Measurements from ENCODE around the gene SLC30A1. TPM values are rescaled to one million over a fixed set of nuclear protein-coding genes. Genes with fewer than 3 reads are reported as not detected.

Gene SLC30A1
- total RNA-seq, 1 donor from 2014 or later, result 7.1 TPM

DNA sequence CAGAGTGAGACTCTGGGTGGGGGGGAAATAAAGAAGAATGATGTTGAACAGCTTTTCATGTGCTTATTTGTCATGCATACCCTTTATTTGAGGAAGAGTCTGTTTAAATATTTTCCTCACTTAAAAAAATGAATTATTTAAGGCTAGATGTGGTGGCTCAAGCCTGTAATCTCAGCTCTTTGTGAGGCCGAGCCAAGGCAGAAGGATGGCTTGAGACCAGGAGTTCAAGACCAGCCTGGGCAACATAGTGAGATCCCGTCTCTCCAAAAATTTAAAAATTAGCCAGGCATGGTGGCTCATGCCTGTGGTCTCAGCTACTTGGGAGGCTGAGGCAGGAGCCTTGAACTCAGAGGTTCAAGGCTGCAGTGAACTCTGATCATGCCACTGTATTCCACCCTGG, 25.4 kb downstream of the SLC30A1 start:
- Histone ChIP-seq H3F3A (ENCODE audit: low read depth) (no peaks in the 10 kb centered on the region), H3K79me2 (ENCODE audit: low read depth) (no peaks in the 10 kb centered on the region), H3K9ac (no peak overlapping the region), H4K20me1 (ENCODE audit: low read depth) (no peaks in the 10 kb centered on the region), H3K27me3 (no peaks in the 10 kb centered on the region), H3K4me3 (no peak overlapping the region), H3K9me3 (ENCODE audit: low read depth) (no peaks in the 10 kb centered on the region), H3K27ac (no peak overlapping the region), H3K4me2 (no peak overlapping the region), H2AFZ (replicated peaks) (no peak overlapping the region), H3K4me1 (no peaks in the 10 kb centered on the region), H3K36me3 (no peaks in the 10 kb centered on the region)
- TF ChIP-seq, protein P1, sequence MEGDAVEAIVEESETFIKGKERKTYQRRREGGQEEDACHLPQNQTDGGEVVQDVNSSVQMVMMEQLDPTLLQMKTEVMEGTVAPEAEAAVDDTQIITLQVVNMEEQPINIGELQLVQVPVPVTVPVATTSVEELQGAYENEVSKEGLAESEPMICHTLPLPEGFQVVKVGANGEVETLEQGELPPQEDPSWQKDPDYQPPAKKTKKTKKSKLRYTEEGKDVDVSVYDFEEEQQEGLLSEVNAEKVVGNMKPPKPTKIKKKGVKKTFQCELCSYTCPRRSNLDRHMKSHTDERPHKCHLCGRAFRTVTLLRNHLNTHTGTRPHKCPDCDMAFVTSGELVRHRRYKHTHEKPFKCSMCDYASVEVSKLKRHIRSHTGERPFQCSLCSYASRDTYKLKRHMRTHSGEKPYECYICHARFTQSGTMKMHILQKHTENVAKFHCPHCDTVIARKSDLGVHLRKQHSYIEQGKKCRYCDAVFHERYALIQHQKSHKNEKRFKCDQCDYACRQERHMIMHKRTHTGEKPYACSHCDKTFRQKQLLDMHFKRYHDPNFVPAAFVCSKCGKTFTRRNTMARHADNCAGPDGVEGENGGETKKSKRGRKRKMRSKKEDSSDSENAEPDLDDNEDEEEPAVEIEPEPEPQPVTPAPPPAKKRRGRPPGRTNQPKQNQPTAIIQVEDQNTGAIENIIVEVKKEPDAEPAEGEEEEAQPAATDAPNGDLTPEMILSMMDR (IDR thresholded peaks at IDR 0.05), result no peak
- TF ChIP-seq EZH2phosphoT487 (IDR thresholded peaks at IDR 0.05), result no peak
- TF ChIP-seq EZH2 (IDR thresholded peaks at IDR 0.05), result no peak
- H3K27ac Mint-ChIP-seq, result no peak overlapping the region
- H3K9me3 Mint-ChIP-seq, result no peaks in the 10 kb centered on the region
- H3K27me3 Mint-ChIP-seq (ENCODE audit: insufficient read depth, low read depth), result no peaks in the 10 kb centered on the region
- no peaks in the 10 kb centered on the region for H3K36me3 Mint-ChIP-seq
- no peak for DNase-seq (ENCODE audit: low spot score)
- no peak overlapping the region for H3K4me3 Mint-ChIP-seq
- peaks cover 3% of the 10 kb centered on the region for H3K4me1 Mint-ChIP-seq

DNA sequence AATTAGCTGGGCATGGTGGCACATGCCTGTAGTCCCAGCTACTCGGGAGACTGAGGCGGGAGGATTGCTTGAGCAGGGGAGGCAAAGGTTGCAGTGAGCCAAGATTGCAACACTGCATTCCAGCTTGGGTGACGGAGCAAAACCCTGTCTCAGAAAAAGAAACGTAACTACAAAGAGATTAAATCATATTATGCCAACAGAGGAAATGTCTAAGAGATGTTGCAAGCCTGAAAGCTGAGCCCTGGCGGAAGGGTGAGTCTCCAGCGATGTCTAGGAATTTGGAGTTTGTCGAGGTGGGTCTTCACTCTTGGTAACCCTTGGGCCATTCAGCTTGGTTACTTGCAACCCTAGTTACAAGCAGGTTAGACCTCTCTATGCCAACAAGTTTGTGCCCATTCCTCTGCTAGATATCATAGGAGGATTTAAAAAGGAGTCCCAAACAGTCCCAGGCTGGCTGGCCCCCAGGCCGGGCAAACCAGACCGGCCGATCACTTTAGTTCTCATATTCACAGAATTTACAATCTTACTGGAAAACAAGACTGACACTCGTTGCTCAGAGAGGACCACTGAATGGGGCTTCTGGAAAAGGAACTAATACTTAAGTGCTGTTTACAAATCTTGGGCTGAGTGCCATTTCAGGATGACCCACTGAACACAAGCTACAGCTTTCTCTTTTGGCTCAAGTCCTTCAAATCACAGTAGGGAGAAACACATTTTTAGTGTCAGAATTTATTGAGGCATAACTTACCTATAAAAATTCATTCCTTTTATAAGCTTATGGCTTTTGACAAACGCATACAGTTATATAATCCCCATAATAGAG, 27.1 kb downstream of the SLC30A1 start:
- no peaks in the 10 kb centered on the region for H3K27me3 ChIP-seq
- H3K4me1 ChIP-seq, result no peaks in the 10 kb centered on the region
- no peaks in the 10 kb centered on the region for H3K79me2 ChIP-seq (ENCODE audit: low read depth)
- H3K4me3 Mint-ChIP-seq, result no peak overlapping the region
- no peaks in the 10 kb centered on the region for H3K36me3 Mint-ChIP-seq
- DNase-seq (ENCODE audit: low spot score), result no peak
- H3K36me3 ChIP-seq, result no peaks in the 10 kb centered on the region
- H3K4me3 ChIP-seq, result no peak overlapping the region
- no peak overlapping the region for H3K9ac ChIP-seq
- no peaks in the 10 kb centered on the region for H4K20me1 ChIP-seq (ENCODE audit: low read depth)
- peaks cover 3% of the 10 kb centered on the region for H3K4me1 Mint-ChIP-seq
- H3K9me3 ChIP-seq (ENCODE audit: low read depth), result no peaks in the 10 kb centered on the region
- H3K4me2 ChIP-seq, result no peak overlapping the region
- no peak overlapping the region for H3K27ac ChIP-seq
- no peak overlapping the region for H2AFZ ChIP-seq (replicated peaks)
- H3K27me3 Mint-ChIP-seq (ENCODE audit: insufficient read depth, low read depth), result no peaks in the 10 kb centered on the region
- H3F3A ChIP-seq (ENCODE audit: low read depth), result no peaks in the 10 kb centered on the region
- TF ChIP-seq EZH2 (IDR thresholded peaks at IDR 0.05) (no peak), EZH2phosphoT487 (IDR thresholded peaks at IDR 0.05) (no peak)
- TF ChIP-seq, protein P1 (IDR thresholded peaks at IDR 0.05), result no peak
- H3K27ac Mint-ChIP-seq, result no peak overlapping the region
- H3K9me3 Mint-ChIP-seq, result no peaks in the 10 kb centered on the region

DNA sequence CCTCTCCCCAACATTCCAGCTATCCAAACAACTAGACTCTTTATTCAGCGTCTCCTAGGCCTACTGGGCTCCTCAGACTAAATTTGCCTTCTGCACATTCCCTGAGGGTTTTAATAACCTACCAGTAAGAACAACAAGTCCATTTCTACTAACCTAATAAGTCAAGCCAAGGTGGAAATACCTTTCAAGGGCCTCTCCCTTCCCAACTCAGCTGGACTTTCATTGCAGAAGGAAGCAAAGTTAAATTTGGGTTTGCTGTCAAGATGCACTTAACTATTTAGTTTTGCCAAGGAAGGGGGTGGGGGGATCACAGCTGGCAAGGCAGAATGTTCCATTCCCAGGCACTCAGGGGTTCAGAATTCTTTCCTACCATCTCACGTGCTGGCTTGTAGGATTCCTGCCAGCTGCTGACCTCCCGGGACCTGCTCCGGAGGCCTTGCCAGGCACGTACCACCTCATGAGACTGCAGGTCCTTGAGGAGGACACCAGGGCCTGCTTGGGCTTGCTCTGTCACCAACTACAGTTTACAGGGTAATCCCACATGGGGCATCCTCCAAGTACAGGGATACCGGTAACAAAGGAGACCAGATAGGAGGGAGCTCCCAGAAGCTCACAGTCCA, 29.8 kb downstream of the SLC30A1 start:
- H3K4me1 ChIP-seq, result no peaks in the 10 kb centered on the region
- no peak for TF ChIP-seq EZH2phosphoT487 (IDR thresholded peaks at IDR 0.05)
- TF ChIP-seq EZH2 (IDR thresholded peaks at IDR 0.05), result no peak
- TF ChIP-seq, protein P1 (IDR thresholded peaks at IDR 0.05), result no peak
- no peaks in the 10 kb centered on the region for H3K79me2 ChIP-seq (ENCODE audit: low read depth)
- H3K4me3 ChIP-seq, result no peak overlapping the region
- Mint-ChIP-seq H3K9me3 (no peaks in the 10 kb centered on the region), H3K27ac (no peak overlapping the region), H3K4me1 (peaks cover 3% of the 10 kb centered on the region), H3K36me3 (no peaks in the 10 kb centered on the region), H3K27me3 (ENCODE audit: insufficient read depth, low read depth) (peaks cover 2% of the 10 kb centered on the region), H3K4me3 (no peak overlapping the region)
- no peaks in the 10 kb centered on the region for H3K27me3 ChIP-seq
- no peaks in the 10 kb centered on the region for H3K36me3 ChIP-seq
- no peak overlapping the region for H3K9ac ChIP-seq
- no peak overlapping the region for H3K27ac ChIP-seq
- no peak for DNase-seq (ENCODE audit: low spot score)
- no peak overlapping the region for H3K4me2 ChIP-seq
- H3F3A ChIP-seq (ENCODE audit: low read depth), result no peaks in the 10 kb centered on the region
- no peaks in the 10 kb centered on the region for H3K9me3 ChIP-seq (ENCODE audit: low read depth)
- no peaks in the 10 kb centered on the region for H4K20me1 ChIP-seq (ENCODE audit: low read depth)
- H2AFZ ChIP-seq (replicated peaks), result no peak overlapping the region
